Activated naive CD8-positive, alpha-beta T cell treated with anti-CD3 and anti-CD28 coated beads, Interleukin-2, amount 10 ng/mL, durations not matched to agents 7 days and 5 days (primary cell): Measurements from ENCODE around the gene CIZ1. TPM values are rescaled to one million over a fixed set of nuclear protein-coding genes. Genes with fewer than 3 reads are reported as not detected.
A peak's percentile ranks its signal among the peaks of the same experiment; 100 is the strongest.

ENCODE experiments used
- ATAC-seq: fragments of 150-1000 bp; cut with Tn5 transposase; one replicate; pipeline ENCODE4 v1.10.0; 2021; ENCODE audit warnings: low read depth, moderate library complexity
- POLR2A ChIA-PET: fragments of 350-600 bp; sonication (Branson Sonifier 250); formaldehyde crosslinking; loops from one replicate; lab custom pipeline; 2021; ENCODE audit warnings: antibody characterized with exemption; lab: Charles Lee
- DNase-seq: peaks from one replicate; pipeline ENCODE4 v3.0.0; 2021
- H3K27ac Mint-ChIP-seq: one replicate; pipeline ENCODE4 v1.8.0; 2022; ENCODE audit warnings: mild to moderate bottlenecking, mixed read lengths
- H3K27me3 Mint-ChIP-seq: one replicate; pipeline ENCODE4 v1.8.0; 2022; ENCODE audit warnings: mild to moderate bottlenecking, moderate library complexity, mixed read lengths
- H3K36me3 Mint-ChIP-seq: one replicate; pipeline ENCODE4 v1.8.0; 2021; ENCODE audit warnings: mild to moderate bottlenecking, mixed read lengths
- H3K4me1 Mint-ChIP-seq: one replicate; pipeline ENCODE4 v1.8.0; 2021; ENCODE audit warnings: mixed read lengths
- H3K4me3 Mint-ChIP-seq: one replicate; pipeline ENCODE4 v1.8.0; 2022; ENCODE audit warnings: mild to moderate bottlenecking, moderate library complexity, mixed read lengths
- H3K9me3 Mint-ChIP-seq: one replicate; pipeline ENCODE4 v1.8.0; 2021; ENCODE audit warnings: mixed read lengths
- total RNA-seq, 2 experiments: library from RNA; stranded (reverse); gene quantifications; one replicate each; pipeline ENCODE4 v1.2.3, GENCODE V29; 2021

The CIZ1 gene
- total RNA-seq, 2 experiments from 2014 or later: 149 to 152 TPM

DNA sequence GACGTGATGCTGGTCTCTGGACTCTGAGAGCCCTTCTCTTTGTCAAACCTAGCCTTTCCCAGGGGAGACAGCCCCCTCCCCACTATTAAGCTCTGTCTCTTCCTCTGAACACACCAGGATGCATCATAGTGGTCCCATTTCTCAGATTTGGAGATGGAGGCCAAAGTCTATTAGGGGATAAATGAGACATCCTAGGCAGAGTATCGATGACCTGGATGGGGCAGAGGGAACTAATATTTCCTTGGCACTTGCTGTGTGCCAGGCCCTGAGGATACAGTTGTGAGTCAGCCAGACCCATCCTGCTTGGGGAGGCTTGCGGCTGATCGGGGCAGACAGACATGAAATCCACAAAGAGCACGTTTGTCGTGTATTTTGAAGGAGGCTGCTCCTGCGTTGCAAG is 17.0 kb upstream of the CIZ1 start:
- Mint-ChIP-seq H3K4me3 (no peak overlapping the region), H3K9me3 (no peaks in the 10 kb centered on the region), H3K27ac (no peak overlapping the region), H3K27me3 (peaks cover 35% of the 10 kb centered on the region), H3K4me1 (peaks cover 3% of the 10 kb centered on the region), H3K36me3 (no peaks in the 10 kb centered on the region)
- no peak for ATAC-seq
- POLR2A ChIA-PET: no interaction called here
- DNase-seq: no peak

DNA sequence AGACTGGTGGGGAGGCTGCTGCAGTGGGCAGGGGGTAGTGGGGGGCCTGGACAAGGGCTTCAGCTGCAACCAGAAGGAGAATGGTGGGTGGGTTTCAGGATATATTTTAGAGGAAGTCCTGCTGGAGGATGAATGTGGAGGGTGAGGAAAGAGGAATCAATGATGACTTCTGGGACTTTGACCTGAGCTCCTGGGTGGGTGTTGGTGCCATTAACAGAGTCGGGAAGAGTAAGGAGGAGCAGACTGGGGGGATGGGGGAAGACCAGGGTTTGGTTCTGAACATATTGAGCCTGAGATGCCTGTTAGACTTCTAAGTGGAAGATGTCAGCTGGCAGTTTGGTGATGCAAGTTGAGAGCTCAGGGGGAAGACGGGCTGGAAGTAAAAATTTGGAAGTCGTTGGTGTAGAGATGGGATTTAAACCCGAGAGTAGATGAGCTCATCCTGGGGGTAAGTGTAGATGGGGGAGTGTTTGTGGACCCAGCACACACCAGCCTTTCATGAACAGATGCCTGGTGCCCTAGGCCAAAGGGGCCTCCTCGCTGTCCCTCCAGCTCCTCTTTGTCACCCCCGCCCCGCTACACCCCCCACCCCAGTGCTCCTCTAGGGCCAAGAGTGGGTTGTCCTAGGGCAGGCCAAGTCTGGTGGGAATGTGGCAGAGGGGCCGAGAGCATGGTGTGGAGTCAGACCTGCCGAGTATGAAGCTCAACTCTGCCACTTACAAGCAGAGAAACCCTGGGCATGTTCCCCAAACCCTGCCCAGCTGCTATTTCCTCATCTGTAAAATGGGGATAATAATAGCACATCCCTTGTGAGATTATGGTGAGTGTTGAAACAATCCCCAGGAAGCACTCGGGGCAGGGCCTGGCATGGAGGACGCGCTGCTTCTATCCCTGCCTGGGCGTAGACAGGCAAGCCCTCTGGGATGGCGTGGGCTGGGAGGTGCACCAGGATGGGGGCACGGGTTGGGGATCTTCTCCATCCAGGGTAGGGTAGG is 15.8 kb upstream of the CIZ1 start:
- Mint-ChIP-seq H3K36me3 (no peaks in the 10 kb centered on the region), H3K27ac (no peak overlapping the region), H3K4me1 (peaks cover 10% of the 10 kb centered on the region), H3K9me3 (no peaks in the 10 kb centered on the region), H3K4me3 (no peak overlapping the region), H3K27me3 (peaks cover 29% of the 10 kb centered on the region)
- POLR2A ChIA-PET: interaction anchor here (0.6 kb wide), 1 partner anchor 1419 kb away, joined by 3 read pairs; the partner anchor contains the start of gene NTMT1
- ATAC-seq (no peak), DNase-seq (no peak)

DNA sequence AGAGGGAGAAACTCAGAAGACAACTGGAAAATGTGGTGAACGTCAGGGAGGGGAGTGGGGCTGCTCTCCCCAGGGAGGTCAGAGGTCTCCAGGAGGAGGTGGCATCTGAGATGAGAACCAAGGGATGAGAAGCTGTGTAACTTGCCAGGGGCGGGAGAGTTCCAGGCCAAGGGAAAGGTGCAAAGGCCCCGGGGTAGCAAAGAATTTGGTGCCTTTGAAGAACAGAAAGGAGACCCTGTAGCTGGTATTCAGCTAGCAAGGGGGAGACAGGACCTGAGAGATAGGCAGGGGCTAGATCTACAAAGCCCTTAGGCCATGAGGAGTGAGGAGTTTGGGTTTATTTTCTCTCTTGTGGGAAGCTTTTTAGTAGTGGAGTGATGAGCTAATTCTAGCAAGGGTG is 15.1 kb upstream of the CIZ1 start:
- peaks cover 24% of the 10 kb centered on the region for H3K27me3 Mint-ChIP-seq
- DNase-seq (no peak), ATAC-seq (no peak)
- H3K9me3 Mint-ChIP-seq: no peaks in the 10 kb centered on the region
- peaks cover 10% of the 10 kb centered on the region for H3K4me1 Mint-ChIP-seq
- POLR2A ChIA-PET: interaction anchor here (0.5 to 0.6 kb wide), 2 partner anchors 32 to 1420 kb away, joined by 3 read pairs; partner anchors contain the start of gene NTMT1
- H3K27ac Mint-ChIP-seq: no peak overlapping the region
- no peaks in the 10 kb centered on the region for H3K36me3 Mint-ChIP-seq
- no peak overlapping the region for H3K4me3 Mint-ChIP-seq

DNA sequence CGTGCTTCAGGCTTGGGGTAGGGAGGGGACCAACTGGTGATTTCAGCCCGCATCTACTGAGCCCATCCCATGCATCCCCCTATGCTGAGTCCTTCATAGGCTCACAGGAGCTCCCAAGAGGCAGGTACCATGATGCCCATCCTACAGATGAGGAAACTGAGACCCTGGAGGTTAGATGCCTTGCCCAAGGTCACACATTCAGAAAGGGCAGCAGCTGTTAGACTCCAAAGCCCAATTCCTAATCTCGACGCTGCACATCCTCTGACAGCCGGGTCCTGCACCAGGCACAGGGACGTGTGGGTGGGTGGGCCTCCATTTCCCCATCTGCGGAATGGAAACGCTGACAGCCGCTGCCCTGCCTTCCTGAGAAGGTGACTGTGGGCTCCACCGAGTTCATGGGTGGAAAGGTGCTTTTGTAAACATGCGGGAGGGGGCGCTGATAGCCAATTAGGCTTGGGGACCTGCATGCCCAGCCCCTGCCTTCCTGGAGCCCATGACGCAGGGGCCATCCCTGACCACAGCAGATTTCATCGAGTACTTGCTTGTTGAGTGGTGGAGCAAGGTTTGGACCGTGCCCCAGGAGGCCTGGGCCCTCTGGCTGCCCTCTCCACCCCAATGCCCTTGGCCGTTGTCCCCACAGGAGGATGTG is 14.0 kb upstream of the CIZ1 start:
- POLR2A ChIA-PET: no interaction called here
- Mint-ChIP-seq H3K4me1 (peaks cover 10% of the 10 kb centered on the region), H3K27me3 (peaks cover 24% of the 10 kb centered on the region), H3K36me3 (no peaks in the 10 kb centered on the region), H3K4me3 (no peak overlapping the region), H3K27ac (no peak overlapping the region), H3K9me3 (no peaks in the 10 kb centered on the region)
- DNase-seq (no peak), ATAC-seq (no peak)

DNA sequence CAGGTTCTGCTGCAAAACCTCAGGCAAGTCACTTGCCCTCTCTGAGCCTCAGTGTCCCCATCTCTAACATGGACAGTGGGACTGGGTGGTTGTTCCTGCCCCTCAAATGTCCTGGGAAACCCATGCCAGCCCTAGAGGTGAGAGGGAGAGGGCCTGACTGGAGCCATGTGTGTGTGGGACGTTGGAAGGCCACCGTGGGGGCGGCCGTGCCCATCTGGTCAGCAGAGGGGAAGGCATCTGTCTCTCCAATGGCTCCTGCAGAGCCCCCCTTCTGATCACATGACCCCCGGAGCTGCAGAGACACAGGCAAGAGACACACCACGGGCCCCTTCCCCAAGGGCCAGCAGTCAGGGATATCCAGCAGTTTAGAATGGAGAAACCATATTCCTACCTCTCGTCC is 13.5 kb upstream of the CIZ1 start:
- H3K27me3 Mint-ChIP-seq: peaks cover 24% of the 10 kb centered on the region

DNA sequence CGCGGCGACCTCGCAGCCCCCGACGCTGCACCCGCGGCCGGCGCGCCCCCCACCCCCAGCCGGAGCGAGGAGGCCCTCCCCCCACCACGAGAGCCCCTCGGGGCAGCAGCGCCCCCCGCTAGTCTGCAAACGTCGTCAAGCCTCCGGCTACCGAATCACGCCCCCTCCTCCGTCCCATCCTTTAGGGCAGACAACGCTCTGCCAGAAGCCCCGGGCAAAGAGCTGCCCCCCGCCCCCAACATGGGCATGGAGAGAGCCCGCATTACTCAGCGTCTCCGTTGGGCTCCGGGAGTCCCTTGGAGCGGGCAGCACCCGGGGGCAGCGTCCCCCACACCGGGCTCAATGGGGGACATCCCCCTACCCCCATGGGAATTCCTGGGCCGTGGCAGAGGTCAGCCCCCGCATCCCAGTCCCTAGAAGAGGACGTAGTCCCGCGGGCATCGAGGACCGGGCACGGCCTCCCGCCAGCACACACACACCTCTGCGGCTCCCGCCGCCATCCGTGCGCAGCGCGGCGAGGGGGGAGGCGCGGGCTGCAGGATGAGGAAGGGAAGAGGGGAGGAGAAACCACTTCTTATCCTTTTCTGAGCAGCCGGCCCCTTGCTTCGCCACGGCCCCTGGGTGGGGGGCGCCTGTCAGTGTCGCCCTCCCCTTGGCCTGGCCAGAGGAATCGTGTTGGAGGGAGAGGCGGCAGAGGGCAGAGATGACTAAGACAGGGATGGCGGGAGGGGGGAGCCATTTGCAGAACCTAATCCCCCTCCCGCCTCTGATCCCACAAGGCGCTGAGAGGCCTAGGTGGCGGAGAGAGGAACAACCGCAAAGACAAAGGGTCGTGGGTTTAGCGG is 12.6 kb upstream of the CIZ1 start:
- Mint-ChIP-seq H3K36me3 (no peaks in the 10 kb centered on the region), H3K4me1 (peaks cover 10% of the 10 kb centered on the region), H3K27ac (no peak overlapping the region), H3K4me3 (peak overlapping the region; percentile 64), H3K27me3 (peaks cover 24% of the 10 kb centered on the region), H3K9me3 (no peaks in the 10 kb centered on the region)
- POLR2A ChIA-PET: no interaction called here
- ATAC-seq: no peak
- DNase-seq: no peak

More for the DNA sequence above, 13.5 kb upstream of the CIZ1 start:
- POLR2A ChIA-PET: no interaction called here
- H3K4me3 Mint-ChIP-seq: no peak overlapping the region
- ATAC-seq (no peak), DNase-seq (no peak)
- no peaks in the 10 kb centered on the region for H3K9me3 Mint-ChIP-seq
- H3K27ac Mint-ChIP-seq: no peak overlapping the region
- H3K36me3 Mint-ChIP-seq: no peaks in the 10 kb centered on the region
- peaks cover 10% of the 10 kb centered on the region for H3K4me1 Mint-ChIP-seq

DNA sequence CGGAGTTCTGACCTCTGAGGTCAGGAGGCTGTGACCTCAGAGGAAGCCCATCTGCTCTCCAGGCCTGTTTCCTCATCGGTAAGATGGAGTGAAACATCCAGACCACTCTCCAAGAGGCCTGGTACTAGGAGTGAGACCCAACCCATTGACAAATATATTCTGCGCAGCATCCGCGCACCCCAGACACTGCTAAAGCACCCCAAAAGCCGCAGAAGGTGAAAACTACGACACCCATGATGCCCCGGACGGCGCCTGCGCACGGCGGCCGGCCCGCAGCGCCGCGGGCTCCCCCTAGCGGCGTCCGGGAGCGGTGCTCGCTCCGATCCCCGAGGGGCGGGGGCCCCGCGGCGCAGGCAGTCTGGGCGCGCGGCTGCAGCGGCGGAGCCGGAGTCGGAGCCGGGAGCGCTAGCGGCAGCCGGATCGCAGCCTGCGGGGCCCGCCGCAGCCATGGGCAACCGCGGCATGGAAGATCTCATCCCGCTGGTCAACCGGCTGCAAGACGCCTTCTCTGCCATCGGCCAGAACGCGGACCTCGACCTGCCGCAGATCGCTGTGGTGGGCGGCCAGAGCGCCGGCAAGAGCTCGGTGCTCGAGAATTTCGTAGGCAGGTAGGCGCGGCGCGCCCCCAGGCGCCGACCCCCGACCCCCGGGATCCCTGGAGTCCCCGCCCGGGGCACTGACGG is 11.8 kb upstream of the CIZ1 start, which contains the start of gene DNM1:
DNM1 (plus strand) TSS at position 356 of the 683 bp plus-strand sequence; CDS start at position 448, 92 bp downstream.
- DNase-seq: peak; percentile 92
- peak within 1 kb of the TSS; percentile 80 for H3K27ac Mint-ChIP-seq

DNA sequence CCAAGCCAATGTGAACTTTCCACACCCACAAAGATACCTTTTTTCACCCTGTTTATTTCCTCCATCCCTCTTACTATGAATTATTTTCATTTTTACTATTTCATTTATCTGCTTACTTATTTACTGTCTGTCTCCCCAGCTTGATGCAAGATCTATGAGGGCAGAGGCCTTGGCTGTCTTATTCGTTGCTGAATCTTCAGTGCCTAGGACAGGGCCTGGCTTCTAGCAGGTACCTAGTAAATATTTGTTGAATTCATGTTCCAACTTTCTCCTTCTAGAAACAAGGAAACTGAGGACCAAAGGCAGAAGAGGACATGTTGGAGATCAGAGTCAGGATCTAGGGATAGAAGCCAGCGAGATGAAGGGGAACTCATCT is 11.3 kb upstream of the CIZ1 start:
- POLR2A ChIA-PET: no interaction called here
- Mint-ChIP-seq H3K27me3 (peaks cover 24% of the 10 kb centered on the region), H3K4me3 (peak overlapping the region; percentile 78)

More for the DNA sequence above, 11.8 kb upstream of the CIZ1 start, which contains the start of gene DNM1:
- no peaks in the 10 kb centered on the region for H3K9me3 Mint-ChIP-seq
- H3K27me3 Mint-ChIP-seq: peaks cover 24% of the 10 kb centered on the region
- POLR2A ChIA-PET: no interaction called here
- H3K4me1 Mint-ChIP-seq: peaks cover 10% of the 10 kb centered on the region
- H3K4me3 Mint-ChIP-seq: peak within 1 kb of the TSS; percentile 78
- no peaks in the 10 kb centered on the region for H3K36me3 Mint-ChIP-seq
- ATAC-seq: peak; percentile 88

DNA sequence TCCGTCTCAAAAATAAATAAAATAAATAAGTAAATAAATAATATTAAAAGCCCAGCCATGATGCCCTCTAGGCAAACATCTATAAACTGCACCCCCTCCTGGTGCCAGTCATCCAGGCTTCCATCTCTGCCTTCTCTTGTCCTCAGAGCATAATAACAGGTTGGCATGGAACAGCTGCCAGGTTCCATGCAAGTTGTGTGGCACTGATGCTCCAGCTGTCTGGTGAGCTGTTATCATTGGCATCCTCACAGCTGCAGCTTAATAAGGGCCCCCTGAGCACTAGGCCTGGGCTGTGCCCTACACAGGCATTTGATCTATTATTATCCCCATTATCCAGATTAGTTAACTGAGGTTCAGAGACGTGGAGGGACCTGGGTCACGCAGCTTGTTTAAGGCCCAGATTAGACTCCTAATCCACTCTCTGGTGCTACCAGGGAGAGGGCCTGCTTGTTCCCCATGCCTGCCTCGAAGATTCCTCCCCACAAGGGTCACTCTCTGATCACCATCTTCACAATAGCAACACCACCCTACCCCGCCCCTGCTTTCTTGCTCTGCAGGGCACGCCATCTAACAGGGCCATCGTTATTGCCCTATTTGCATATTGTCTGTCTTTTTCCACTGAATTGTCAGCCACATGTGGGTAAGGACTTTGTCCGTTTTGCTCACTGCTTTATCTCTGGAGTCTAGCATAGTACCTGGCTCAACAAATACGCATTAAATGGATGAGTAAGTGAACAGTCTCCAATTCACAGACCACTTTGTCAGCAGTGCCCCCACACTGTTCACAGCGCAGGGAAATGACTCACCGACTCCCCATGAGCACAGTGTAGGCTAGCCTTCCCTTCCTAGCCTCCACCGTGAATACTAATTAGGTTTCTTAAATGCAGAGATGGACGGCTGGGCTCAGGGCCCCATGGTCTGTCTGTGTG is 10.3 kb upstream of the CIZ1 start:
- no peaks in the 10 kb centered on the region for H3K9me3 Mint-ChIP-seq
- POLR2A ChIA-PET: no interaction called here
- ATAC-seq (no peak), DNase-seq (no peak)
- H3K27me3 Mint-ChIP-seq: peaks cover 22% of the 10 kb centered on the region
- no peak overlapping the region for H3K27ac Mint-ChIP-seq
- H3K36me3 Mint-ChIP-seq: no peaks in the 10 kb centered on the region
- peaks cover 10% of the 10 kb centered on the region for H3K4me1 Mint-ChIP-seq
- H3K4me3 Mint-ChIP-seq: no peak overlapping the region

More for the DNA sequence above, 11.3 kb upstream of the CIZ1 start:
- Mint-ChIP-seq H3K4me1 (peaks cover 10% of the 10 kb centered on the region), H3K27ac (peak overlapping the region; percentile 80), H3K36me3 (no peaks in the 10 kb centered on the region), H3K9me3 (no peaks in the 10 kb centered on the region)
- ATAC-seq (no peak), DNase-seq (no peak)

DNA sequence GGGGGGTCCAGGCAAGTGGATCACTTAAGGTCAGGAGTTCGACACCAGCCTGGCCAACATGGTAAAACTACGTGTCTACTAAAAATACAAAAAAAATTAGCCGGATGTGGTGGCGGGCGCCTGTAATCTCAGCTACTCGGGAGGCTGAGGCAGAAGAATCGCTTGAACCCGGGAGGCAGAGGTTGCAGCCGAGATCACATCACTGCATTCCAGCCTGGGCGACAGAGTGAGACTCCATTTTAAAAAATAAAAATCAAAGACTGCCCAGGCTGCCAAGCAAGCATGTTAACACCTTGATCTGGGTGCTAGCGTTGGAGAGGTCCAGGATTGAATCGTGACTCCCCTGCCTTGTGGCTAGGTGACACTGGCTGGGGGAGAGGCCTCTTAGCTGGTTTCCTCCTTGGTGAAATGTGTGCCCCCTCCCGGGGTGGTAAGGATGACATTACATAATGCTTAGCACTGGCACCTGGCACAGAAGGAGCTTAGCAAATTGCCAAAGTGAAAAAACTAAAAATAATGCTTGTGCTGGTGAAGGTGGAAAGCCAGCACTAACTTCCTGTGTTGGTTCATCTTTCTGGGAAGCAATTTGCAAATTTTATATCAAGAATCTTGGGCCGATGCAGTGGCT is 2.2 kb upstream of the CIZ1 start:
- Mint-ChIP-seq H3K4me1 (peaks cover 24% of the 10 kb centered on the region), H3K4me3 (peak overlapping the region; percentile 8)
- POLR2A ChIA-PET: interaction anchor here (0.6 kb wide), 1 partner anchor 82 kb away, joined by 4 read pairs; the partner anchor contains the start of genes GOLGA2 and SWI5

More for the DNA sequence above, 2.2 kb upstream of the CIZ1 start:
- ATAC-seq: no peak
- peaks cover 6% of the 10 kb centered on the region for H3K27me3 Mint-ChIP-seq
- peak overlapping the region; percentile 34 for H3K27ac Mint-ChIP-seq
- DNase-seq: no peak
- H3K36me3 Mint-ChIP-seq: peaks cover 10% of the 10 kb centered on the region
- H3K9me3 Mint-ChIP-seq: no peaks in the 10 kb centered on the region
